ENCODE data around the gene LINS1. TPM values are rescaled to one million over a fixed set of nuclear protein-coding genes. Genes with fewer than 3 reads are reported as not detected.
A peak's percentile ranks its signal among the peaks of the same experiment; 100 is the strongest.

Gene LINS1
- total RNA-seq, 1 donor from 2014 or later, result 6.8 TPM

GRCh38 chr15:100569391-100569790 lies 32.6 kb downstream of the LINS1 start:
- intact Hi-C loops (cut with DNase I), result no loop called here
- ATAC-seq (ENCODE audit: poor library complexity), result no peak
- DNase-seq, result no peak

GRCh38 chr15:100566850-100567628 lies 34.9 kb downstream of the LINS1 start:
- DNase-seq (no peak), ATAC-seq (ENCODE audit: poor library complexity) (no peak)
- intact Hi-C loops (cut with DNase I), result no loop called here

- intact Hi-C loops (cut with DNase I), result no loop called here
- no peak for DNase-seq
- ATAC-seq (ENCODE audit: poor library complexity), result no peak
These were observed 36.4 kb downstream of the LINS1 start for GRCh38 chr15:100565591-100565990.

- ATAC-seq (ENCODE audit: poor library complexity) (no peak), DNase-seq (no peak)
- intact Hi-C loops (cut with DNase I), result no loop called here
These were observed 41.7 kb downstream of the LINS1 start for GRCh38 chr15:100560323-100560722.

- peak; percentile 67 for ATAC-seq (ENCODE audit: poor library complexity)
- intact Hi-C loops (cut with DNase I), result no loop called here
These were observed 42.7 kb downstream of the LINS1 start for GRCh38 chr15:100559330-100559729.

DNA sequence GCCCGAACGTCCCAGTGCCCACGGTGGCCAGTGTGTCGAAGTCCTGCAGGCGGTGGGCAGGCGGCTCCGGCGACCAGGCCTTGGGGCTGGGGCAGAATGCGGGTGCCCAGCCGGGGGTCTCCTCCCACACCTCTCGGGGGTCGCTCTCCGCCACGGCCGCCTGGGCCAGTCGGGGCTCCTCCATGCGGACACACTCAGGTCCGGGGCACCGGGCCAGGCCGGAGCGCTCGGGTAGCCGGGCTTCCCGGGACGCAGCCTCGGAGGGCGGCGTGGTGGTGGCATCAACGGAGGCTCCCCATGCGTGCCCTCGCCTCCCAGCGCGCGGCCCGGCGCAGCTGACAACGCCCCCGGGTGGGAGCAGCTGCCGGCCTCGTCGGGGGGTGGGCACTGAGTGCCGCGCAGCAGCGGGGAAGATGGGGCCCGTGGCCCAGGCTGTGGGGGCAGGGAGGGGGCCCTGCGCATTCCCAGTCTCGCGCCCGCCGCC lies 43.2 kb downstream of the LINS1 start:
- DNase-seq, result no peak
- intact Hi-C loops (cut with DNase I), result no loop called here
- ATAC-seq (ENCODE audit: poor library complexity), result no peak

More at GRCh38 chr15:100559330-100559729, 42.7 kb downstream of the LINS1 start:
- peak; percentile 50 for DNase-seq

DNA sequence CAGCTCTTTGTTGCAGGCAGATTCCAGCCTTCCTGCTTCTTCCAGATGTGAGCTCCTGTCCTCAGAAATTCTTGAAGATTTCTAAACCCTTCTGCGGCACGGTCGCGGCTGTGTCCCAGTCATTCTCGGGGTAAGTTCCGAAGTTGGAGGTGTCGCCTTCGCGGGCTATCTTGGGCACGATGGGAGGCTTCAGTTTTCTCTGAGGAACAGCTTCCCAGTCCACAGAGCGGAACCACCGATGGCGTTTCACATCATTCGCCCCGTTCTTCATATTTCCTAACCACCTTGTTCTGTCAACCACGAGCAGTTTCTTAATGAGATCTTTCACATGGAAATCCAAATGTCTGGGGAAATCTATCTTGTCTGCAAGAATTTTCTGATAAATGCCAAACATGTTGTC lies 48.5 kb downstream of the LINS1 start:
- peak; percentile 44 for DNase-seq
- intact Hi-C loops (cut with DNase I), result no loop called here
- no peak for ATAC-seq (ENCODE audit: poor library complexity)

DNA sequence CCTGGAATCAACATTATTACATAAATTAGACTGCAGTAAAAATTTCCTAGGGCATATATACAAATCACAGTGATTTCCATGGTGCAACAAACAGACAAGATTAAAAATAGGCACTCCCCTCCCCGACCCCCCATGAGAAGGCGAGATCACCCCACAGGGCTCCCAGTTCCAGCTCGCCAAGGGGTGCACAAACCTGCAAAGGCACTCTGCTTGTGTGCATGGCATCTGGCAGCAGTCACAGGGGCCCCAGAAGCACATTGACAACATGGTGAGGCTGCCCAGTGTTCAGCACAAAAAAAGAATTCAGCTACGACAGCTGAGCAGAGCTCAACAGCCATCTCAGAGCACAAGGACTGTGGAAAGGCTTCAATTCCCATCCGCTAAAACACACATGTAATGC lies 54.0 kb downstream of the LINS1 start:
- no peak for DNase-seq
- intact Hi-C loops (cut with DNase I), result no loop called here
- no peak for ATAC-seq (ENCODE audit: poor library complexity)

DNA sequence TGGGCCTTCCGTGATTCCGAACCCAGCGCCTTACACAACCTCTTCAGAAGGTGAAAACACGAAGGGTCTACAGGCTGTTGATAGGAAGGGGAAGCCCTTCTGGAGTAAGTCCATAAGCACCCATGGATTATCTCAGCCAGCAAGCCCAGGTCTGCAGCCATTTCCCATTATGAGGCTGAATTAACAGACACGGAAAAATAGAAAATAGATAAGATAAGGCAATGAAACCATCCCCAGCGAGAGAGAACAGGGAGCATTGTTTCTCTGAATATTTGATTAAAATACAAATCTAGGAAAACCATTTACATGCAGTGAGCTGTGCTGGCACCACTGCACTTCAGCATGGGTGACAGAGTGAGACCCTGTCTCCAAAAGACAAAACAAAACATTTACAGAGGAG lies 57.0 kb downstream of the LINS1 start:
- intact Hi-C loops (cut with DNase I), result no loop called here
- no peak for ATAC-seq (ENCODE audit: poor library complexity)
- no peak for DNase-seq

- intact Hi-C loops (cut with DNase I), result no loop called here
- DNase-seq (no peak), ATAC-seq (ENCODE audit: poor library complexity) (peak; percentile 29)
These were observed 57.6 kb downstream of the LINS1 start for GRCh38 chr15:100544338-100544841.

- DNase-seq (no peak), ATAC-seq (ENCODE audit: poor library complexity) (no peak)
- intact Hi-C loops (cut with DNase I), result no loop called here
These were observed 59.7 kb downstream of the LINS1 start for GRCh38 chr15:100542290-100542689.

- ATAC-seq (ENCODE audit: poor library complexity) (no peak), DNase-seq (no peak)
- intact Hi-C loops (cut with DNase I), result no loop called here
These were observed 64.7 kb downstream of the LINS1 start for GRCh38 chr15:100537331-100537730.

DNA sequence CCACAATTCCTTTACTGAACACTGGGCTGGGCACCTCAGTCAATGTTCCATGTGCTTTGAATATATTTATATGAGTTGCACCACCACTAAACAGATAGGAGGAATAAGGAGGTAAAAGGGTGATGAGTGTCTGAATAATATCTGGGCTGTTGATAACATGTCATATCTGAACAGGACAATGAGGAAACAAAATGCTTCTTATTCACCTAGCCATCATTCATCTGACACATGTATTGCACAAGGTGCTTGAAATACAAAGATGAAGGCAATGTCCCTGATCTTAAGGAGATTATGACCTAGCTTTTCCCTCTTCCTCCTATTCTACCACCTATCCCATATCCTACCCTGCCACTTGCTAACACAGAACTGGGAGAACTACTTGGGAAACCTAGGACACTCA lies 65.3 kb downstream of the LINS1 start:
- intact Hi-C loops (cut with DNase I), result no loop called here
- DNase-seq, result no peak
- ATAC-seq (ENCODE audit: poor library complexity), result no peak

- ATAC-seq (ENCODE audit: poor library complexity) (no peak), DNase-seq (no peak)
- intact Hi-C loops (cut with DNase I), result no loop called here
These were observed 68.1 kb downstream of the LINS1 start for GRCh38 chr15:100533886-100534285.

DNA sequence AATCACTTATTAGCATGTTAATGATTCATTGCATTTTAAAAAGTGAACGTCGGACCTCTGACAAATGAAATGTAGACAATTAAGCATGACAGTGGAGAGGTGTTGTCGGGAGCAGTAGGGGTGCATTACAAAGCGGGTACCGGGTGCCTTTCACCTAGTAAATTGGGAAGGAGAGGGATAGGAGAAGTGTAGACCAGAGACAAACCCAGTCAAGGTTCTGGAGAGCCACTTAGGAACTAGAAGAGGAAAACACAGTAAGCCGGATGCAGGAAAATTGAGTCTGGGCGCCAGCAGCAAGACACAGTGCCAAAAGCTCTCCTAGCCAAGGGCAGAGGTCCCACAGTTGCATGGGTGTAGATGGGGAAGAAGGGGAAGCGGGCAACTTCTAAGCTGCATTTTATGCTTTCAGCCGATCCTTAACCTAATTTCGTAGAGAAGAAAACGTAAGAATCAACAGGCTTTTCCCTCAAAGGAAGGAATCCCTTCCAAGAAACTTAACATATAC lies 70.1 kb downstream of the LINS1 start:
- intact Hi-C loops (cut with DNase I), result no loop called here
- no peak for DNase-seq
- ATAC-seq (ENCODE audit: poor library complexity), result no peak

- intact Hi-C loops (cut with DNase I), result no loop called here
- ATAC-seq (ENCODE audit: poor library complexity) (no peak), DNase-seq (no peak)
These were observed 70.8 kb downstream of the LINS1 start for GRCh38 chr15:100531204-100531603.

GRCh38 chr15:100529556-100529955 lies 72.4 kb downstream of the LINS1 start:
- intact Hi-C loops (cut with DNase I), result no loop called here
- DNase-seq, result no peak
- ATAC-seq (ENCODE audit: poor library complexity), result no peak

- ATAC-seq (ENCODE audit: poor library complexity) (no peak), DNase-seq (no peak)
- intact Hi-C loops (cut with DNase I), result no loop called here
These were observed 73.1 kb downstream of the LINS1 start, which contains the start of gene CERS3 for GRCh38 chr15:100528833-100529428. TSS of gene CERS3 (minus strand) at chr15:100528950. CDS start at chr15:100501849, 27,101 bp downstream.

DNA sequence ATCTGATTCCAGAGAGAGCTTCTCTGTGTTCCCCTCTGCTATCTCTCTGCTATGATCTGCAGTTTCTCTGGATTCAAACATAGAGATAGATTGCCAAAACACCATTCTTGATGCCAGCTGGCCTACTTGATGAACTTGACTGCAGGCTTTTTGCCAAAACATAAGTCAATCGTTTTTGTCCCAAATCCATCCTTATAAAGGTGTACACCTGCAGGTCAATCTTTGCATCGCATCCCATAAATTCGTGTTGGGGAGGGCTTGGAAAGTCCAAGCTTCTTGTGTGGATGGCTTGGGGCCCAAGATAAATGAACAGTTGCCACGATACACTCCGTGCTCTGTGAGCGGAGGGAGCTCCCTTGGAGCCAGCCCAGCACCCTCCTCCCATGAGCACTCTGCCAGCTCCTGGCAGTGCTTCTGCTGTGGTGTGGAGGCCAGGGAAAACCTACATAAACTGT lies 75.9 kb downstream of the LINS1 start:
- DNase-seq (peak; percentile 81), ATAC-seq (ENCODE audit: poor library complexity) (peak; percentile 99)
- intact Hi-C loops (cut with DNase I), result no loop called here

GRCh38 chr15:100525436-100525835 lies 76.5 kb downstream of the LINS1 start:
- DNase-seq, result no peak
- intact Hi-C loops (cut with DNase I), result no loop called here
- ATAC-seq (ENCODE audit: poor library complexity), result no peak
